Fibroblast of lung (primary cell): Measurements from ENCODE around the gene LRRC42.

Source experiments
- CTCF ChIP-seq, 2 donors: IDR thresholded peaks in 1 of 2; conservative IDR thresholded peaks in 1 of 2; 1 replicate in 1 of 2; 2 replicates in 1 of 2; pipeline ENCODE4 v1.5.1; 2011 to 2012; ENCODE audit warnings: low read length in 2 of 2, control low read depth in 1 of 2, inconsistent platforms in 1 of 2, low read depth in 1 of 2, mild to moderate bottlenecking in 1 of 2
- EZH2 ChIP-seq: IDR thresholded peaks from 2 replicates; pipeline ENCODE4 v1.5.1; 2012; ENCODE audit warnings: low read length, control low read depth, mild to moderate bottlenecking; ENCODE audit errors: missing control alignments

GRCh38 chr1:54011316-54012007 is 65.3 kb downstream of the LRRC42 start:
- no peak for TF ChIP-seq CTCF (conservative IDR thresholded peaks at IDR 0.05 in 1 of 2, IDR thresholded peaks at IDR 0.05 in 1 of 2; ENCODE audit: low read depth in 1 of 2, low read length in 2 of 2)
- no peak for TF ChIP-seq EZH2
